NCI-H2081 treated with DMSO at 0.1 percent for 48 hours (cell line): Measurements from ENCODE around the gene ACAN.

Experiments used
- DNase-seq: peaks from one replicate; lab custom pipeline; 2025; lab: John Stamatoyannopoulos, UW

The ACAN gene

GRCh38 chr15:88843334-88843733 is 40.1 kb downstream of the ACAN start:
- no peak for DNase-seq

- DNase-seq = no peak
These were observed 41.6 kb downstream of the ACAN start for GRCh38 chr15:88844749-88845386.

DNA sequence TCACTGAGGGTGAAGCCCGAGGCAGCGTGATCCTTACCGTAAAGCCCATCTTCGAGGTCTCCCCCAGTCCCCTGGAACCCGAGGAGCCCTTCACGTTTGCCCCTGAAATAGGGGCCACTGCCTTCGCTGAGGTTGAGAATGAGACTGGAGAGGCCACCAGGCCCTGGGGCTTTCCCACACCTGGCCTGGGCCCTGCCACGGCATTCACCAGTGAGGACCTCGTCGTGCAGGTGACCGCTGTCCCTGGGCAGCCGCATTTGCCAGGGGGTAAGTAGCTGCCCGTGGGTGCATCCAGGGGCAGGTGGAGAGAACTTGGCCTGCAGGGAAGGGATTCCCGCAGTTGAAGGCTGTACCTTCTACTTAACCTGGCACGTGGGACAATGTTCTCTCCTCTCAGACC is 42.4 kb downstream of the ACAN start:
- no peak for DNase-seq

DNA sequence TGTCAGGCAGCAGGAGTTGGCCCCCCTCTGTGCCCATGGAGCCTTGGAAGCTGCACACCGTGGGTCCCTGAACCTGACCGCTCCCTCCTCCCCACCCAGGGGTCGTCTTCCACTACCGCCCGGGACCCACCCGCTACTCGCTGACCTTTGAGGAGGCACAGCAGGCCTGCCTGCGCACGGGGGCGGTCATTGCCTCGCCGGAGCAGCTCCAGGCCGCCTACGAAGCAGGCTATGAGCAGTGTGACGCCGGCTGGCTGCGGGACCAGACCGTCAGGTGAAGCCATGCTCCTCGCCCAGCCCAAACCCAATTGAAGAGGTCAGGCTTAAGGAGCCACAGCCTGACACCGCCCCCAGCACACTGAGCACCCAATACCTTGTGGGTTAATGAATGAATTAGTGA is 43.9 kb downstream of the ACAN start:
- no peak for DNase-seq

- DNase-seq = no peak
These were observed 45.0 kb downstream of the ACAN start for GRCh38 chr15:88848203-88848602.

- no peak for DNase-seq
These were observed 46.3 kb downstream of the ACAN start for GRCh38 chr15:88849376-88850072.

GRCh38 chr15:88852476-88852875 is 49.2 kb downstream of the ACAN start:
- no peak for DNase-seq

DNA sequence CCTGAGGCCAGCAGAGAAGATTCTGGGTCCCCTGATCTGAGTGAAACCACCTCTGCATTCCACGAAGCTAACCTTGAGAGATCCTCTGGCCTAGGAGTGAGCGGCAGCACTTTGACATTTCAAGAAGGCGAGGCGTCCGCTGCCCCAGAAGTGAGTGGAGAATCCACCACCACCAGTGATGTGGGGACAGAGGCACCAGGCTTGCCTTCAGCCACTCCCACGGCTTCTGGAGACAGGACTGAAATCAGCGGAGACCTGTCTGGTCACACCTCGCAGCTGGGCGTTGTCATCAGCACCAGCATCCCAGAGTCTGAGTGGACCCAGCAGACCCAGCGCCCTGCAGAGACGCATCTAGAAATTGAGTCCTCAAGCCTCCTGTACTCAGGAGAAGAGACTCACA is 55.7 kb downstream of the ACAN start:
- DNase-seq = no peak

DNA sequence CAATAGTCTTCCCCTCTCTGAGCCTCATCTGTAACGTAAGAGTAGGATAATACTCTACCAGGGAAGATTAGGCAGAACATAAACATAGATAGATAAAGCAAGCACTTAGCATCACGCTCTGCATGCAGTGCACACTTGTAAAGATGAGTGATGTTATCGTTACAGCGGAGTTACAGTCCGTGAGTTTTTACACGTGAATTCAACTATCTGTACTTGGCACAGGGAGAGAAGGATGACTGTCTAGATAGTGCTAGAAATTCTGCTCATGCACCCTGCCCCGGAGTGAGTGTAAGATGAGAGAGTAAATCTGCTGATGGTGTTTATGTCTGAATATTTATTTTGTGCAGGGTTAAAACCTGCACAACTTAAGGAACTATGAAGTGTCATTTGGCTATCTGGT is 56.3 kb downstream of the ACAN start:
- no peak for DNase-seq

- no peak for DNase-seq
These were observed 57.0 kb downstream of the ACAN start for GRCh38 chr15:88860212-88860611.

GRCh38 chr15:88863412-88863811 is 60.2 kb downstream of the ACAN start:
- DNase-seq = no peak

GRCh38 chr15:88864861-88865497 is 61.7 kb downstream of the ACAN start:
- no peak for DNase-seq

DNA sequence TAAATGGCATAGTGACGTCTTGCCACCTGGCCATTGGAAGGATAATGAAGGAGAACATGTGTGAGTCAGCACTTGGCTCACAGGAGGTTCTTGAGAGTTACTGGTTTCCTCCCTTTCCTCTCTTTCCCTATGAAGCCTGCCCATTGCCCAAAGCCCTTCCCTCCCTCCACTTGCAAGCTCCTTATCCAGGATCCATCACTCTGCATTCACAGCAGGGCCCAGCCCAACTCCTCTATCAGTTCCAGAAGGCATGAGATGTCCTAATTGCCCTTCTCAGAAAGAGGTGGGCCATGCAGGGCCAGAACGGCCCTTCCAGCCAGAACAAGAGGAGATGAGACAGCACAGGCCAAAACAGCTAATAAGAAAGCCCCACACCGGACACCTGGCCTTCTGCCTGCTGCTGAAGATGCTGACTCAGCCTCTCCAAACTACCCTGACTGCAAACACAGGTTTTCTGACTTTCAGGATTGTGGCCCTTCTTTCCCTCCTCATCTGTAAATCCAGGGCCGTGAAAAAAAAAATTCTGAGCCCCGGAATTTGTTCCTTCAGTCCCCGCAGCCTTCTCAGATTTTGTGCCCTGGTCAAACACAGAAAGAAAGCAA is 62.4 kb downstream of the ACAN start:
- DNase-seq = no peak

DNA sequence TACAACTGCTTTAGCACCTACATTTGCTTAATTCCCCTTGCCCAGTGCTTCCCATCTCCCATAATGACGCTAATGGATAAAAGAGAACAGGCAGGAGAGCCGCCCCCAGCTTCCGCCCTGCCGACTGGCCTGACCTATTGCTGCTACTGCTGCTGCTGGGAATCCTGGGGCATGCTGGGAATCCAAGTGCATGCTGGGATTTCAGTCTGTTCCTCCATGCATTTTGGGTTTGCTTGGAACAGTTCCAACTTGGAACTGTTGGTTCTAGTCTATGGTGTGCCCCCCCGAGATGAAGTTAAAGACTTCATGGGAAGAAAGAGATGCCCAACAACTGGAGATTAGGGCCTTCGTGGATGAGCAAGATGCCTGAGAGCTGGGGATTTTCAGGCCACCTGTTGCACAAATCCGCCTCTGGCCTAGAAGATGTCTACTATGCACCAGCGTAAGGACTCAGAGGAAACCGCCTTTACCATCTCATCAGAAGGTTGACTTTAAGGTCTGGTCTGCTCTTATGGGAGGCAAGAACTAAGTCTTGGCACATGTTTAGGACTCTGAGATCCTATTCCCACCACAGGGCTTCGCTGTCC is 63.2 kb downstream of the ACAN start:
- no peak for DNase-seq

DNA sequence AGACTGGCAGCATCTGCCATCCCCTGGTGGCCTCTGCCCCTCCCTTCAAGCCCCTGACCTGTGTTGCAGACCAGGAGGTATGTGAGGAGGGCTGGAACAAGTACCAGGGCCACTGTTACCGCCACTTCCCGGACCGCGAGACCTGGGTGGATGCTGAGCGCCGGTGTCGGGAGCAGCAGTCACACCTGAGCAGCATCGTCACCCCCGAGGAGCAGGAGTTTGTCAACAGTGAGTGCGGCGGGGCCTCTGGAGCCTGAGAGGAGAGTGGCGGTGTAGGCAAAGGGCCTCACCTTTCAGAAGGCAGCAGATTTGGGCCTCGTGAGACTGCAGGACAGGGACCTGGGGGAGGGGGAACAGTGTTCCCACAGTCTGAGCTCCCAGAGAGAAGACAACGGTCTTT is 68.1 kb downstream of the ACAN start:
- DNase-seq = no peak

DNA sequence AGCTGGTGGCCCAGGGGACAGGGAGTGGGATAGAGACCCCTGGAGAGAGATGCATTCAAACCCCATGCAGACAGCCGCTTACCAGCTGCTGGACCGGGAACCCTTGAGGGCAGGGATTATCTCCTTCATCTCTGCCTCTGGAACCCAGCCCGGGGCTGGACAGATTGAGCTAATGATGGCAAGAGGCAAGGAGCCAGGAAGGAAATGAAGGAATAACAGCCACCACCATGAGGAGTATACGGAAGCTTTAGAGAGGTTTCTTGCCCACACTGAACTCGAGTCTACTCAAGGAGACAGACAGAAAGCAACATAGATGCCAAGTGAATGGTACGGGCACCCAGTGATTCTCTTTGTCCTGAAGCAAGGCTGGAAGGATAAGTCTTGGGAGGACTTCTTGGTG is 68.9 kb downstream of the ACAN start:
- no peak for DNase-seq

DNA sequence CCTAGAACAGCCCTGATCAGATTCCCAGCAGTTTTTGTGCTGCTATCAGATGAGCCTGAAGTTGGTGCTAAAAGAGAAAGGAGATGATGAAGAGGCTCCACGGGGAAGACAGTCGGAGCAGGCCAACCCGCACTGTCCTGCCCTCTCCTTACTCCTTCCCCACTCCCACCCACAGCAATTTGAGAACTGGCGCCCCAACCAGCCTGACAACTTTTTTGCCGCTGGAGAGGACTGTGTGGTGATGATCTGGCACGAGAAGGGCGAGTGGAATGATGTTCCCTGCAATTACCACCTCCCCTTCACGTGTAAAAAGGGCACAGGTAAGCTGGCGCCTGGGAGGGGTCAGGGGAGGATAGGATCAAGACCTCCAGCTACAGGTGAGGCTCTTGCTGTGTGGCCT is 69.5 kb downstream of the ACAN start:
- no peak for DNase-seq

GRCh38 chr15:88873786-88874185 is 70.5 kb downstream of the ACAN start:
- DNase-seq = no peak

- no peak for DNase-seq
These were observed 71.0 kb downstream of the ACAN start for GRCh38 chr15:88874275-88874674.

DNA sequence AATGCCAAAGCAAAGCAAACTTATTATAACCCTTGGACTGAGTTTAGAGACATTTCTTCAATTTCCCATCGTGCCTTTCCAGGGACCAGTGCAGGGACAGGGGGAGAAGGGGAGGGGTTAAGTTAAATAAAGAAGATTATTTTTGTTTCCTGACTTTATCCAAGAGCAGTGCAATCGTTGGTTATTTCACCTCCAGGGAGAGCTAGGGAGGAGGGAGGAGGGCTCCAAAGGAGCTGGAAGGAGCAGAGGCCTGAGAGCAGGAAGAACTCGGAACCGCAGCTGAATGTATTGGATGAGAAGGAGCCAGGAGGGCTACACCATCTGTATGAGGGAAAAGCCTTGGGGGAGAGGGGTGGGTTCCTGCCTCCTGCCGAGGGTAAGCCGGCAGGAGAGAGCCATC is 71.4 kb downstream of the ACAN start:
- no peak for DNase-seq

DNA sequence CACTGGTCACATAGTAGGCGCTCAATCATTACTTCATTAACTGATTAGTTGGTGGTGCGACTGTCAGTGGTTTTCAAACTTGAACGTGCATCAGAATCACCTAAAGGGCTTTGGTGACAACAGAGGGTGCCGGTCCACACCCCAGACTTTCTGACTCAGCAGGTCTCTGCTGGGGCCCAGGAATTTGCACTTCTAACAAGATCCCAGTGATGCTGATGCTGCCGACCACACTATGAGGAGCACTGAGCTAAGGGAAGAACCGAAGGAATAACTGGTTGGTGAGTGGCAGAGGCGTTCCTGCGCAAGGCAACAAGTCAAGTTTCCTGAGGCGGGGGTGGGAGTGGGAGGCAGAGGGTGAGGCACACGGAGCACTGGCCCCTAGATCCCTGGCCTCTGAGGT is 73.3 kb downstream of the ACAN start:
- no peak for DNase-seq

- DNase-seq = no peak
These were observed 74.2 kb downstream of the ACAN start for GRCh38 chr15:88877415-88877814.

DNA sequence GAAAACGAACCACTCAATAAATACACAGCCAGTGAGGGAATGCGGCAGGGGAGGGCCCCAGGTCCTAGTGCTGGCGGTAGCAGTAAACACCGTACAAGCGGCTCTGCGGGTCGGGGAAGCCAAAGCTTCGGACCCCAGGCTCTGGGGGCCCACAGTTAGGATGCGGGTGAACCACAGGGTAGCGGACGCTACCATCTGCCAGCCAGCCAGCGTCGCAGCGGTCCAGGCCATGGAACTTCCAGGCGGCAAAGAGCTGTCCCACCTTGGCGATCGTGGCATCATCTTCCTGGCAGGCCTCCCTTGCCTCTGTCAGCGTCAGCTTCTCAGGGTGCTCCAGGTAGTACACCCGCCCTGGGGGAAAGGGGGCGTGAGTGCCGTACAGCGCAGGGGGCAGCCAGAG is 74.7 kb downstream of the ACAN start:
- DNase-seq = no peak
